Endometrial microvascular endothelial cells (primary cell): ENCODE data around the gene DHX34. TPM values are rescaled to one million over a fixed set of nuclear protein-coding genes. Genes with fewer than 3 reads are reported as not detected.
"Not testable (repeated sequence)": the region's sequence is repeated elsewhere in the genome, so short reads cannot be mapped to it uniquely, and the experiment has no call there.

Experiments used
- in situ Hi-C: cut with HindIII; loops from 2 replicates; pipeline ENCODE4 v1.10.0; 2017; ENCODE audit warnings: low sequenced_read_pairs, low pct_unique_long_range_greater_than_20kb; ENCODE audit errors: inconsistent ontology term
- total RNA-seq: library from RNA; depleted of rRNA; stranded (reverse); fragments of >200 nt; gene quantifications from one replicate; pipeline ENCODE4 v1.2.3, GENCODE V29; 2015; ENCODE audit errors: inconsistent ontology term

Gene DHX34
- total RNA-seq, 1 donor from 2014 or later, result 20.0 TPM

DNA sequence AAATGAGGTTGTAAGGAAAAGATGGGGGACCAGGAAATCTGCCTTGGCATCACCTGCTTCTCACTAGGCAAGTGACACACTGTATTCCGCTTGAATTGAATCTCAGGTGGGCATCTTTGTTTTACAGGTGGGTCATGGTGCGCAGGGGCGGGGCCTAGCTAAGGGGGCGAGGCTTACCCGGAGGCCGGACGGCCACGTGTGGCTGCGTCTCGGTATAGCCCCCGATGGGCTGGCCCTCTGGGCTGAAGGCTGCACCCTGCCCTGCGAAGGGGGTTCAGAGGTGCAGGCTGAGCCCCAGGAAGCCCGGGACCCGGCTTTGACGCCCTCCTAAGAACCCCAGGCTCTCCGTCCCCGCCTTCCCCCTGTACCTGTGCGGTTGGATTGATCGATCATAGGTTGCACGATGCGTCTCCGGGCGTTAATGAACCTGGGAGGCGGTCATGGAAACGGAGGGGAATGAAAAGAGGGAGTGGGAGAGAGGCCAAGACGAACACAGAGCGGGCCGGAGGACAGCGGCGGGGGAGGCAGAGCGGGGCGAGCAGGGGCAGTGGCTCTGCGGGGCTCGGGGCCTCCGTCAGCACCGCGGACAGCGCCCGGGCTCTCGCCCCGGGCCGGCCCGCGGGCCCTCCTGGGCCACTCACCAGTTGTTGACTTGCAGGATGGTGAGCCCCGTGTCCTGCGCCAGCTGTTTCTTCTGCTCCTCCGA is 57.7 kb downstream of the DHX34 start:
- in situ Hi-C loops, result no loop called here

DNA sequence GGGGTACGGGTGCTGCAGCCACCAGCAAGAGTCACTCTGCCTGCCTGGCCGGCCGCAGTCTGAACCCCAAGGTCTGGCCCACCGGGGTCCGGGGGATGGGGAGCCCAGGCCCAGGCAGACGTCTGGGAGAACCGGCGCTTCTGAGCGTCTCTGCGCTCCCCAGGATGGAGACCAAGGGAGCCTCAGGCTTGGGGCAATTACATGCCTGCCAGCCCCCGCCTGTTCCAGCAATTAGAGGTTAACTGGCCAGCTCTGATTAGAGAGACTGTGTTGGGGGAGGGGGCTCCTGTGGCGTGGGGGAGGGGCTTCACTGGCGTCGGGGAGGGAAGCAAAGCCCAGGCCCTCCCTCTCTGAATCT is 58.3 kb downstream of the DHX34 start:
- in situ Hi-C loops, result no loop called here

DNA sequence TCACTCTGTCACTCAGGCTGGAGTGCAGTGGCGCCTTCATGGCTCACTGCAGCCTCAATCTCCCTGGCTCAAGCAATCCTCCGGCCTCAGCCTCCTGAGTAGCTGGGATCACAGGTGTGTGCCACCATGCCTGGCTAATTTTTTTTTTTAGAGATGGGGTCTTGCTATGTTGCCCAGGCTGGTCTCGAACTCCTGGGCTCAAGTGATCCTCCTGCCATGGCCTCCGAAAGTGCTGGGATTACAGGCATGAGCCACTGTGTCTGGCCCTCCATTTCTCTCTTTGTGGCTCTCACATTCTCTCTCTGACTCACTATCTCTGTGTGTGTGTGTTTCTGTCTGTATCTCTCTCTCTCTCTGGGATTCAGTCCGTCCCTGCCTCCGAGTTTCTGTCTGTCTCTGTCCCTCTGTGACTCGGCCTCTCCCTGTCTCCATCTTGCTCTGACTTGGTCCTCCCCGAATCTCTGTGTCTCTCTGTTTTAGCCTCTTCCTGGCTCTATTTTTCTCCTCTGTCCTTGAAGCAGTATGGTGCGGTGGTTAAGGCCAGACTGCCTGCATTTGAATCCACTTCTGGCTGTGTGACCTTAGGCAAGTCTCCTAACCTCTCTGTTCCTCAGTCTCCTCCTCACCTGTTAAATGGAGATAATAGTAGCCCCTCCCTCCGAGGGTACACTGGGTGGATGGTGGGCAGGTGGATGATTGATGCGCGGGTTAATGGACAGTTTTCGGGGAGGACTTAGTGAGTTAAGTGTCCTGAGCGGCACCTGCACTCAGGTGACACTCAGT is 59.2 kb downstream of the DHX34 start:
- in situ Hi-C loops, result no loop called here

DNA sequence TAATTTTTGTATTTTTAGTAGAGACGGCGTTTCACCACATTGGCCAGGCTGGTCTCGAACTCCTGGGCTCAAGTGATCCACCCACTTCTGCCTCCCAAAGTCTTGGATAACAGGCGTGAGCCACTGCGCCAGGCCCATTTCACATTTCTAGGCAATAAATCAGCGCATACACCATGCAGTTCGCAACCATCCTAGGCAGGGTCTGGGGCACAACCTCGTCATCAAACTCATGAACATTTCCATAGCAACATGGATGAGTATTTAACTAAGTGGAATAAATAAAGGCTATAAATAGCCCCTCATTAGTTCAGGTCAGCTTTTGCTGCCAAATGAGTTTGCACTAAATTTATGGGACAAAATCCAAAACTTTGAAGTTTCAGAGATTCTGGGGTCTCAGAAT is 62.0 kb downstream of the DHX34 start:
- in situ Hi-C loops, result no loop called here

DNA sequence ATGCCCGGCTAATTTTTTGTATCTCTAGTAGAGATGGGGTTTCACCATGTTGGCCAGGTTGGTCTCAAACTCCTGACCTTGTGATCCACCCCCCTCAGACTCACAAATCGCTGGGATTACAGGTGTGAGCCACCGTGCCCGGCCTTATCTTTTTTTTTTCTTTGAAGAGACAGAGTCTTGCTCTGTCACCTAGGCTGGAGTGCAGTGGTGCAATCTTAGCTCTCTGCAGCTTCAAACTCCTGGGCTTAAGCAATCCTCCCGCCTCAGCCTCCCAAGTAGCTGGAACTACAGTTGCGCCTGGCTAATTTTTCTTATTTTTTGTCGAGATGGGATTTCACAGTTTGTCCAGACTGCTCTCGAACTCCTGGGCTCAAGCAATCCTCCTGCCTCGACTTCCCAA is 62.6 kb downstream of the DHX34 start:
- in situ Hi-C loops, result not testable (repeated sequence)

DNA sequence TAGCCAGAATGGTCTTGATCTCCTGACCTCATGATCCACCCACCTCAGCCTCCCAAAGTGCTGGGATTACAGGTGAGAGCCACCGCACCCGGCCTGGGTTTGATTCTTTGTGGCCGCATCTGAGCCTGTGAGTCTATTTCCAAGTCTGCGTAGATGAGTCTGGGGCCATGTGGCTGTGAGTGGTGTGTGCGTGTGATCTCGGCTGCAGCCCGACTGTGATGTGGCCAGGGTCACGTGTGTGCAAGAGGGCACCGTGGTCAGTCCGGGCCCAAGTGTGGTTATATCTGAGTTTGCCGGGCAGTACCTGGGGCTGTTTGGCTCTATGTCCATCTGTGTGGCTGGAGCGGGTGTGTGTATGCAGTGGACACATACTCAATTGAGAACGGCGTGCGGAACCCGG is 64.8 kb downstream of the DHX34 start:
- in situ Hi-C loops, result no loop called here

DNA sequence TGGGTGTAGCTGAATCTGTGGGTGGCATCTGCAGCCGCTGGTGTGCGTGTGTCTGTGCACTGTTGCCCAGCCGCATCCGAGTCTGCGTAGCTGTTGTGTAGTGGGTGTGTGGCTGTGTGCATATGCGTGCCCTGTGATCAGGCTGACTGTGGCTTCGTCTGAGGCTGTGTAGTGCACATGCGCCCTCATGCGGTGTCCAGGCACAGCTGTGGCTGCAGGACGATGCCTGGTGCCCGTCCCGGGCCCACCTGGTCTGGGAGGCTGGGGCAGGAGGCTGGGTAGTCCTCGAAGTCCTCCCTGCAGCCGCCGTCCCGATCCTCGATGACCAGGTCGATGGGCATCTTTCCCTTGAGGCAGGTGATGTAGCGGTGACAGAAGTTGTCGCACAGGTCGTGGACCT is 65.4 kb downstream of the DHX34 start:
- in situ Hi-C loops, result no loop called here

DNA sequence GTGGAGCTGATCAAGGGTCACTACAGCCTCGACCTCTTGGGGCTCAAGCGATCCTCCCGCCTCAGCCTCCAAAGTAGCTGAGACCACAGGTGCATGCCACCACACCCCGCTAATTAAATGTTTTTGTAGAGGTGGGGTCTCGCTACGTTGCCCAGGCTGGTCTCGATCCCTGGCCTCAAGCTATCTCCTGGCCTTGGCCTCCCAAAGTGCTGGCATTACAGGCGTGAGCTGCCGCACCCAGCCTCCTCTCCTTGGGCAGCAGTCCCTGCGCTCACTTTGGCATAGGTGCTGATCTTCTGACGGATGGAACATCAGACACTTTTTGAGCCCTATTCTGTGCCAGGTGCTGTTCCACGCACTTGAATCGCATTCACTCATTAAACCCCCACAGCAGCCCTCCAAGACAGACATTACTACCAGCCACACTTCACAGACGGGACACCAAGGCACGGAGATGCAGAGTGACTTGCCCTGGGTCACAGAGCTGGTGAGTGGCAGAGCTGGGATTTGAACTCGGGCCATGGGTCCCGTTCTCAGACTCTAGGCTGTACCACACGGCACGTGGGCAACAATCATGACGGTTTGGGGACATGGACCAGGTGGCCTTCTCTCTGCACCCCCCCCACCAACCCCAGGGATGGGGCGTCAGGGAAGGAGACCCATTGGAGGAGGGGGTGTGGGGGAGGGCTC is 67.0 kb downstream of the DHX34 start:
- in situ Hi-C loops, result no loop called here

DNA sequence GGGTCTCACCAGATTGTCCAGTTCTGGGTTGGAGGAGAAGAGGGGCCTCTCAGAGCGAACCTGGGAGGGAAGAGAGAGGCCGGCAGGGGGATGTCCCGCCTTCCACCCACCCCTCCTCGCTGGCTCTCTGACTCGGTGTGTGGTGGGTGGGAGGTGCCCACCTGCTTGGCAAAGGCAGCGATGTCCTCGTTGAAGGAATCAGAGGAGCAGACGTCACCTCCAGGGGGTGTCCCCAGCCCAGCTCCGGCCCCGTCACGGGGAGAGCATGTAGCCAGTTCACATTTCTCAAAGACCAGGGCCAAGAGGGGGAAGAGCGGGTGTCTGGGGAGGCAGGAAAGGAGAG is 67.5 kb downstream of the DHX34 start:
- in situ Hi-C loops, result no loop called here

DNA sequence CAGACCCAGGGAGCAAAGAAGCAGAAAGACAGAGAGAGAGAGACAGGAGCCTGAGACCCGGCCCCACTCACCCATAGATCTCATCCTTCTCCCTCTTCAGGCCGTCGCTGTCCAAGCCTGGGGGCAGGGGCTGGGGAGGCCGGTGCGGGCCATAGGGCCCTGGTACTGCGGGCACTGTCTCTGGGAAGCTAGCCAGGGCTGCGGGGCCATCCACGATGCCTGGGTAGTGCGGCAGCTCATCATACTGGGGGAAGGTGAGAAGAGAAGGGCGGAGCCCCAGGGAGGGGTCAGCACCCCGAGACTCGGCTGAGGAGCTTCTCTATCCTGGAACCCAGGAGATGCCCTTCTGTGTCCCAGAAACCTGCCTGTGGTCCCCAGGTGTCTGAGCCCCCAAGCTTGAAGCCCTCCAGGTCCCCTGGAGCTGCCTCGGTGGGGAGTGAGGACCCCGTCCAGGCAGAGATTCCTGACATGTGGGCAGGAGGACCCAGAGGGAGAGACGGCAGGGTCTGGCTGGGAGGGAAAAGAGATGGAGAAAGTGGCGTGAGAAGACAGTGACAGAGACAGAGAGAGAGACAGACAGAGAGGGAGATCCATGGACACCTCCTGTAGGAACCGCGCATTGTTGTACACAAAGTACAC is 68.1 kb downstream of the DHX34 start:
- in situ Hi-C loops, result no loop called here

DNA sequence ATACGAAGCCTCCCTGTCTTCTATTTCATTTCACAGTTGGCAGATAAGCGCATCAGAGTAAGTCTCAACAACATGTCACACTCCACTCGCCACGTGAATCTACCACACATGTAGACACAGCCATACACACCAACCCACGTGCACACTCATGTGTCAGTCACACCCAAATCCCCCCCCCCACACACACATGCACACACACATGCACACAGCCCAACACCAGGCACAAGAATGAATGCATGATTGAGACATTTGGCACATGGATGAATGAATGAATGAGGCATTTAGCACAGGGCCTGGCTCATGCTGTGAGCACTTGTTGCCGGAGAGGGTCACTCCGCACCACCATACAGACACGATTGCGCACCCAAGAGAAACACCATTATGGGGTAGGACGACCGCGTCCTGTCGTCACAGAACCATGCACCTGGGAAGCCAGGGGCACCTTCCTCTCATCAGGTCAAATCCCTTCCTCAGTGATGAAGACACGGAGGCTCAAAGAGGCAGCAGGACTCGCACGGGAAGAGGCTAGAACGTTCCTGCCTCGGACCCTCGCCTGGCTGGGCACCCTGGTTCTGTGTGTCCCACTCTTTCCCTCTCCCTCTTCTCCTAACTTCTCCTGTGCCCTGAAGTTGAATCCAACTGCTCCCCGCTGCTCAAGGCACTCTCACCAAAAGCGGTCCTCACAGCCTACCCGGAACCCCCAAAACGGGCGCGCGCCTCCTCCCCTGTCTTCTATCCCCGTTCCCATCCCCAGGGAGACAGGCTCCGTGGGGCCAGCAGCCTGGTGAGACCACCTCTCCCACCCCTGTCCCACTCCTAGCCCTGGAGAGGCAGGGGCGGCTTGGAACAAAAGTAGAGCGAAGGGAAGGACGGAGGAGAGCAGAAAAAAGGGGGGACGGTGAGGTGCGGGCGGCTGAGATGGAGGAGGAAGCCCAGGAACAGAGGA is 68.9 kb downstream of the DHX34 start:
- in situ Hi-C loops, result no loop called here

DNA sequence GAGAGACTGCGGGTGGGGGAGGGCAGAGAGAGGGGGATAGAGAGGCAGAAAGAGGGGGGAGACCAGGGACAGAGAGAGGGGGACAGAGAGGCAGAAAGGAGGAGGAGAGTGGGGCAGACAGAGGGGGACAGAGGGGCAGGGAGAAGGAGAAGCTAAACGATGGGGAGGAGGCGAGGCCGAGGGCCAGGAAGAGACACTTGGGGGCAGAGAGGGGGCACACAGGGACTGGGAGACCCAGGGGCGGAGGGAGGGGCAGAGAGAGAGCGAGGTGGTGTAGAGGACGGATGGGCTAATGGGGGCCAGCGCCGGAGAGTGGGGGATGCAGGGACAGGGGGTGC is 69.5 kb downstream of the DHX34 start:
- in situ Hi-C loops, result no loop called here

DNA sequence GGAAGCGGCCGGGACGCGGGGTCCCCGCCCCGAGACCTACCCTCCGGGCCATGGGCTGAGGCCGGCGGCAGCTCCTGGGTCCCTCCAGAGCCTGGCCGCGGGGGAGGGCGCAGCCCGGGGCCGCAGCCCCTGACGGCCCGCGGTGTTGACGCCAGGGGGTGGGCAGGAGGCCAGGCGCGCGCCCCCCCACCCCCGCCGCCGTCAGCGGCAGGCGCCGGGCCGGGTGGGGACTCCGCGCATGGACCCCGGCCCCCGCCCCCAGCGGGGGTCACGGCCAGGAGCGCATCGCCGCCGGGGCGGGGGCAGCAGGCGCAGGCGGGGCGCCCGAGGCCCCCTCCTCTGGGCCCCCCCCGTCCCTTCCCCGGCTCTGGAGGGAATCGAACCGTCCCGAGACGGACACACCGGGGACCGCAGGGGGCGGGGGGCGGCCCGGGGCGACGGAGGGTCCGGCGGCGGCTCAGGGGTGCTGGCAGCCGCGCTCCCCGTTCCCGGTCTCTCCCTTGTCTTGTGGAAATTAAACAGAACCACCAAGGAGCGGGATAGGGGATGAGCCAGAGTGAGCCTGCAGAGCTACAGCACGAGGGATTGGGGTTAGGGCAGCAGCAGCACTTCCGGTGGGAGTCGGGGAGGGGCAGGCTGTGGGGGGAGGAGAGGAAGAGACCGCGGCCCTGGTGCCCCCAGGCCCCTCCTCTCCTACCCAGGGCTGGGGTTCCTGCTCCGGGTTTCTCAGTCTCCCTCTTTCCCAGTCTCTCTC is 70.1 kb downstream of the DHX34 start, which contains the start of gene MEIS3:
Gene MEIS3 (minus strand): TSS at position 498 of the 754 bp plus-strand sequence. CDS start 446 bp downstream, at position 52.
- in situ Hi-C loops, result no loop called here

DNA sequence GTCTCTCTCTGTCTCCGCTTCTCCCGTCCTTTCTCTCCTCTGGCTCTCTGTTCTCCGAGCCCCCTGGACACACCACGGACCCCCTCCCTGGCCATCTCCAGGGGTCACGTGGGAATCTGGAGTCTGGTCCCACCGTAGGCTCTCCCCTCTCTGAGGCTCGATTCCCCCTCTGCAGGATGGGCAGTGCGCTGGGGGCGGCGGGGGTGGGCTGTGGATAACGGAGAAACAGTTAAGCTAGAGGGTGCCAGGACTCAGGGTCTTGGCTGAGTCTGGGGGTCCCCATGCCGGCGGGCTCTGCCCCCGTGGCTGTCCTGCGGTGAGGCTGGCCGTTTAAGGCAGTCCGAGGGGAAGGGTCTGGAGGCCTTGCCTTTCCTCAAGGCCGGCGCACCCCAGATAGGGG is 70.7 kb downstream of the DHX34 start:
- in situ Hi-C loops, result no loop called here

DNA sequence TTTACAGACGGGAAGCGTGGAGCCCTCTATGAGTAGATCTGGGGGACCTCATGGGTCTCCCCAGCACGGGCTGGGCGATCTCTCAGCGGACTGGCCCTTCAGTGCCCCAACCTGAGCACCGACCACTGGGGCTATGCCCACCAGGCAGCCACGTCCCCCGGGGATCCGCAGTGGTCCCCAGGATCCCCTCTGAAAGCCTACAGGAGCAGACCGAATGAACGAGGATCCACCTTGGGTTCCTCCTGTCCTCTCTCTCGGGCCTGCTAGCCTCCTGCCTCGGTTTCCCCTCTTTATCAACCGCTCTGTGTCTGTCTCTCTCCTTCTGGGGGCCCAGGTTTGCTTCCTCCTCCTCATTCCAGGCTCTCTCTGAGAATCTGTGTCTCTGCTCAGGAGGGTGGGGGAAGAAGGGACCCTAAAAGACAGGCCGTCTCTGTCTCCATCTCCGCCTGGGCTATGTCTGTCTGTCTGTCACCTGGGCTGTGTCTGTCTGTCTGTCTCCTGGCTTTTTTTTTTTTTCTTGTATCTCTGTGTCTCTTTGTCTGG is 72.2 kb downstream of the DHX34 start:
- in situ Hi-C loops, result no loop called here

DNA sequence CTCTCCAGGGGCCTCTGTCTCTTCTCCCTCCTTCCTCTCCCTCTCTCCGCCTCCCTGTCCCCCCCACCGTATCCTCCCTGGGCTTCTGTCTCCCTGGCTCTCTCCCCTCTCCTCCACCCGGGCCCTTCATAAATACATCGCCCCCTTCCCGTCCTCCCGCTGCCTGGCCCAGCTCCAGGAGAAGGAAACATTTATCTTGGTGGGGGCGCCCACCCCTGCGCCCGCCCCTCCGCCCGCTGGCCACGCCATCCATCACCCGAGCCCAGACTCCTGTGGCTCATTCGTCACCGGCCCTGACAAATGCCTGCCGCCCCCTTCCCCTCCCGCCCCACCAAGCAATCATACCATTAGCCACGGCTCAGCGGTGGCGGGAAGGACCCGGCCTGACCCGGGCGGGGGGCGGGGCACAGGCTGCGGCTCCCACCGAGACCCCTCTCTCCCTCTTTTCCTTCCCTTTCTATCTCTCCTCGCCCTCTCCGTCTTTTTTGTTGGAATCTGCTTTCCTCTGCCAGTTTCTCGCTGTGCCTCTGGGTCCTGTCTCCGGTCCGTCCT is 72.8 kb downstream of the DHX34 start:
- in situ Hi-C loops, result no loop called here

DNA sequence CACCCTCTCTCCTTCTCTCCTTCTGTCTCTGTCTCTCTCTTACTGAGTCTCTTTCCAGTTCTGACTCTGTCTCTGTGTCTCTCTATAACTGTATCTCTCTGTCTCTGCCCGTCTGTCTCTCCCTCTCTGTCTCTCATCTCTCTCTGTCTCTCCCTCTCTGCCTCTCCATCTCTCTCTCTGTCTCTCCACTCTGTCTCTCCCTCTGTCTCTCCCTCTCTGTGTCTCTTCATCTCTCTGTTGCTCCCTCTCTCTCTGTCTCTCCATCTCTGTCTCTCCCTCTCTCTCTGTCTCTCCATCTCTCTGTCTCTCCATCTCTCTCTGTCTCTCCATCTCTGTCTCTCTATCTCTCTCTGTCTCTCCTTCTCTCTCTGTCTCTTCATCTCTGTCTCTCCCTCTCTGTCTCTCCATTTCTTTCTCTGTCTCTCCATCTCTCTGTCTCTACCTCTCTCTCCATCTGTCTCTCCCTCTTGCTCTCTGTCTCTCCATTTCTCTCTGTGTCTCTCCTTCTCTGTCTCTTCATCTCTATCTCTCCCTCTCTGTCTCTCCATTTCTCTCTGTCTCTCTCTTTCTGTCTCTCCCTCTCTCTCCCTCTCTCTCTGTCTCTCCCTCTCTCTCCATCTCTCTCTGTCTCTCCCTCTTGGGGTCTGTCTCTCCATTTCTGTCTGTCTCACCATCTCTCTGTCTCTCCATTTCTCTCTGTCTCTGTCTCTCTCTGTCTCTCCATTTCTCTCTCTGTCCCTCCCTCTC is 73.5 kb downstream of the DHX34 start:
- in situ Hi-C loops, result no loop called here
